ENCODE measurements around the gene GRIN3B. TPM values are rescaled to one million over a fixed set of nuclear protein-coding genes. Genes with fewer than 3 reads are reported as not detected.

The GRIN3B gene
- total RNA-seq, 2 donors from 2014 or later: 0.26 TPM; not detected in 1

DNA sequence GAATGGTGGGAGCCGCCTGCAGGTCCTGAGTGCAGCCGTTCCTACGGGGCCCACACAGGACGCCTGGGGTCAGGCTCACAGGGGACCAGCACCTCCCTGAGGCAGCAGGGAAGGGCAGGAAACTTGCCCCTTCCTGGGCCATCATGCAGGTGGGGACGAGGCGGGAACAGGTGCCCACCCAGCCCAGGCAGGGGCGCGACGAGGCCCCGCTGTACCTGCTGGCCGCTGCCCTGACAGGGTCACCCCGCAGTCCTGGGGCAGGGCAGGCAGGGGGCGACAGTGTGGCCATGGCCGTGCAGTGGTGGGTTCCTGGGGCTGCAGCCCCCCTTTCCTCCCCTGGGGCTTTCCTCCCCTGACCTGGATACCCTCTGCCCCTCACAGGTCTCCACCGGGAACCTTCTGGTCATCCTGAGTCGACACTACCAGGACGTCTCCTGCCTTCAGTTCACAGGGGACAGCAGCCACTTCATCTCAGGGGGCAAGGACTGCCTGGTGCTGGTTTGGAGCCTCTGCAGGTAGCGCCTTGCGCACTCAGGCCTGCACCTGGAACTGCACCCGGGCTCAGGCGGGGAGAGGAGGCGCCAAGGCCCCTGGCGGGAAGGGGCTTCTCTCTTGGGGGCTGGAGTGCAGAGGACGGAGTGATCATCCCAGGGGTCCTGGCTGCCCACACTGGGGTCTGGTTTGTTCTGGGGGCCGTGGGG is 10.7 kb upstream of the GRIN3B start:
- Histone ChIP-seq H3K27me3 (no peaks in the 10 kb centered on the region), H3K27ac (peak overlapping the region in 2 of 4 donors; percentile 55 to 57), H3K4me3 (no peak overlapping the region), H3K4me1 (peaks cover 20% of the 10 kb centered on the region), H3K36me3 (replicated peaks in 1 of 2; ENCODE audit: insufficient read depth in 1 of 2, low read depth in 2 of 2) (no peaks in the 10 kb centered on the region), H3K9me3 (no peaks in the 10 kb centered on the region)
- intact Hi-C loops (cut with DNase I): loop anchor here (10.0 kb wide), 1 partner anchor 225 kb away; no protein-coding TSS in a partner anchor
- 70 to 82% methylated on average over 5 to 17 of the region's 25 CpGs for WGBS, 2 donors
- peak in 1 of 4 donors; percentile 13 for DNase-seq
- TF ChIP-seq, protein P1, sequence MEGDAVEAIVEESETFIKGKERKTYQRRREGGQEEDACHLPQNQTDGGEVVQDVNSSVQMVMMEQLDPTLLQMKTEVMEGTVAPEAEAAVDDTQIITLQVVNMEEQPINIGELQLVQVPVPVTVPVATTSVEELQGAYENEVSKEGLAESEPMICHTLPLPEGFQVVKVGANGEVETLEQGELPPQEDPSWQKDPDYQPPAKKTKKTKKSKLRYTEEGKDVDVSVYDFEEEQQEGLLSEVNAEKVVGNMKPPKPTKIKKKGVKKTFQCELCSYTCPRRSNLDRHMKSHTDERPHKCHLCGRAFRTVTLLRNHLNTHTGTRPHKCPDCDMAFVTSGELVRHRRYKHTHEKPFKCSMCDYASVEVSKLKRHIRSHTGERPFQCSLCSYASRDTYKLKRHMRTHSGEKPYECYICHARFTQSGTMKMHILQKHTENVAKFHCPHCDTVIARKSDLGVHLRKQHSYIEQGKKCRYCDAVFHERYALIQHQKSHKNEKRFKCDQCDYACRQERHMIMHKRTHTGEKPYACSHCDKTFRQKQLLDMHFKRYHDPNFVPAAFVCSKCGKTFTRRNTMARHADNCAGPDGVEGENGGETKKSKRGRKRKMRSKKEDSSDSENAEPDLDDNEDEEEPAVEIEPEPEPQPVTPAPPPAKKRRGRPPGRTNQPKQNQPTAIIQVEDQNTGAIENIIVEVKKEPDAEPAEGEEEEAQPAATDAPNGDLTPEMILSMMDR (IDR thresholded peaks at IDR 0.05): peak in 2 of 7 experiments; percentile 6 to 9
- TF ChIP-seq POLR2A (IDR thresholded peaks at IDR 0.05): no peak
- ATAC-seq: no peak

GRCh38 chr19:990119-990571 is 10.1 kb upstream of the GRIN3B start:
- ATAC-seq: peak; percentile 33
- H3K4me3 ChIP-seq: no peak overlapping the region
- H3K27me3 ChIP-seq: no peaks in the 10 kb centered on the region
- intact Hi-C loops (cut with DNase I): no loop called here
- DNase-seq: peak in 2 of 4 donors; percentile 45 to 49
- 65% methylated on average over 25 of the region's 27 CpGs; no CpG with 5 or more reads in 1 of the 2 donors for WGBS, 2 donors
- TF ChIP-seq, protein P1 (IDR thresholded peaks at IDR 0.05): no peak
- TF ChIP-seq POLR2A (IDR thresholded peaks at IDR 0.05): no peak
- peaks cover 13% of the 10 kb centered on the region for H3K4me1 ChIP-seq
- peak overlapping the region in 2 of 4 donors; percentile 55 to 57 for H3K27ac ChIP-seq
- no peaks in the 10 kb centered on the region for H3K9me3 ChIP-seq
- H3K36me3 ChIP-seq (replicated peaks in 1 of 2; ENCODE audit: insufficient read depth in 1 of 2, low read depth in 2 of 2): no peaks in the 10 kb centered on the region

GRCh38 chr19:990746-991145 is 9.5 kb upstream of the GRIN3B start:
- intact Hi-C loops (cut with DNase I): no loop called here
- no peak for TF ChIP-seq POLR2A (IDR thresholded peaks at IDR 0.05)
- TF ChIP-seq, protein P1 (IDR thresholded peaks at IDR 0.05): no peak
- DNase-seq (no peak), ATAC-seq (no peak)
- Histone ChIP-seq H3K27ac (peak overlapping the region in 2 of 4 donors; percentile 55 to 57), H3K9me3 (no peaks in the 10 kb centered on the region), H3K4me3 (no peak overlapping the region), H3K27me3 (peaks cover 0 to under 1% of the 10 kb centered on the region in 2 donors), H3K36me3 (replicated peaks in 1 of 2; ENCODE audit: insufficient read depth in 1 of 2, low read depth in 2 of 2) (no peaks in the 10 kb centered on the region), H3K4me1 (peaks cover 13% of the 10 kb centered on the region)
- WGBS, 2 donors: 79 to 94% methylated on average over 11 to 15 of the region's 23 CpGs

- no peak for DNase-seq
- Histone ChIP-seq H3K9me3 (no peaks in the 10 kb centered on the region), H3K27me3 (peaks cover 0 to 7% of the 10 kb centered on the region in 2 donors), H3K4me3 (no peak overlapping the region), H3K36me3 (replicated peaks in 1 of 2; ENCODE audit: insufficient read depth in 1 of 2, low read depth in 2 of 2) (no peaks in the 10 kb centered on the region), H3K4me1 (peaks cover 16% of the 10 kb centered on the region), H3K27ac (no peak overlapping the region)
- TF ChIP-seq, protein P1 (IDR thresholded peaks at IDR 0.05): no peak
- TF ChIP-seq POLR2A (IDR thresholded peaks at IDR 0.05): no peak
- ATAC-seq: no peak
- intact Hi-C loops (cut with DNase I): no loop called here
- WGBS, 2 donors: 78% methylated on average over 32 of the region's 47 CpGs; no CpG with 5 or more reads in 1 of the 2 donors
These were observed 8.9 kb upstream of the GRIN3B start for GRCh38 chr19:991174-991931.
